Fibroblast of lung (primary cell): Measurements from ENCODE around the gene INO80C. TPM values are rescaled to one million over a fixed set of nuclear protein-coding genes. Genes with fewer than 3 reads are reported as not detected.

Source experiments
- DNase-seq, 2 donors: peaks; one replicate each; pipeline versions ENCODE4 v3.0.0 to v3.0.0-alpha.2; 2010; ENCODE audit warnings: low read depth in 2 of 2
- H2AFZ ChIP-seq: 2 replicates; pipeline ENCODE4 v1.5.1; 2012; ENCODE audit warnings: low read length, control low read depth, inconsistent platforms
- H3K27ac ChIP-seq: 2 replicates; pipeline ENCODE4 v1.5.1; 2011; ENCODE audit warnings: low read length, control low read depth; ENCODE audit not compliant: insufficient read depth
- H3K27me3 ChIP-seq: 2 replicates; pipeline ENCODE4 v1.5.1; 2011; ENCODE audit warnings: mild to moderate bottlenecking, low read length; ENCODE audit not compliant: control insufficient read depth, insufficient read depth
- H3K36me3 ChIP-seq: 2 replicates; pipeline ENCODE4 v1.5.1; 2011; ENCODE audit warnings: low read length; ENCODE audit not compliant: control insufficient read depth, insufficient read depth
- H3K4me1 ChIP-seq: 2 replicates; pipeline ENCODE4 v1.5.1; 2011; ENCODE audit warnings: low read length; ENCODE audit not compliant: control insufficient read depth, insufficient read depth; ENCODE audit errors: extremely low read depth
- H3K4me2 ChIP-seq: 2 replicates; pipeline ENCODE4 v1.5.1; 2011; ENCODE audit warnings: low read length, control low read depth; ENCODE audit not compliant: insufficient read depth; ENCODE audit errors: extremely low read depth
- H3K4me3 ChIP-seq, 4 experiments: fragments of 200-600 bp in 1 of 4; sonication (generic) in 1 of 4; replicated peaks in 1 of 4; 2 replicates each; pipeline ENCODE4 v1.5.1; 2011 to 2016; ENCODE audit warnings: low read length in 4 of 4, low read depth in 3 of 4, mild to moderate bottlenecking in 3 of 4, control low read depth in 2 of 4, inconsistent platforms in 1 of 4, mixed read lengths in 1 of 4; ENCODE audit not compliant: insufficient read depth in 1 of 4; ENCODE audit errors: control extremely low read depth in 1 of 4
- H3K79me2 ChIP-seq: 2 replicates; pipeline ENCODE4 v1.5.1; 2012; ENCODE audit warnings: mild to moderate bottlenecking, low read length, inconsistent platforms; ENCODE audit not compliant: control insufficient read depth, insufficient read depth
- H3K9ac ChIP-seq: 2 replicates; pipeline ENCODE4 v1.5.1; 2011; ENCODE audit warnings: mild to moderate bottlenecking, low read length, control low read depth; ENCODE audit not compliant: insufficient read depth
- H3K9me3 ChIP-seq: 2 replicates; pipeline ENCODE4 v1.5.1; 2012; ENCODE audit warnings: low read depth, low read length; ENCODE audit not compliant: control insufficient read depth, insufficient read depth
- H4K20me1 ChIP-seq: 2 replicates; pipeline ENCODE4 v1.5.1; 2011; ENCODE audit warnings: low read length; ENCODE audit not compliant: control insufficient read depth, insufficient read depth; ENCODE audit errors: extremely low read depth
- CTCF ChIP-seq, 2 donors: IDR thresholded peaks in 1 of 2; conservative IDR thresholded peaks in 1 of 2; 1 replicate in 1 of 2; 2 replicates in 1 of 2; pipeline ENCODE4 v1.5.1; 2011 to 2012; ENCODE audit warnings: low read length in 2 of 2, control low read depth in 1 of 2, inconsistent platforms in 1 of 2, low read depth in 1 of 2, mild to moderate bottlenecking in 1 of 2
- EZH2 ChIP-seq: IDR thresholded peaks from 2 replicates; pipeline ENCODE4 v1.5.1; 2012; ENCODE audit warnings: low read length, control low read depth, mild to moderate bottlenecking; ENCODE audit errors: missing control alignments
- polyA plus RNA-seq, 2 donors: library from polyadenylated mRNA; depleted of rRNA in 1 of 2; stranded (reverse) in 1 of 2; unstranded in 1 of 2; fragments of >200 nt; gene quantifications; 2 replicates each; pipeline ENCODE4 v1.2.1, GENCODE V29; 2011 to 2012; ENCODE audit warnings: missing spikeins in 1 of 2
- total RNA-seq: library from RNA; depleted of rRNA; stranded (reverse); fragments of >200 nt; gene quantifications from 2 replicates; pipeline ENCODE4 v1.2.1, GENCODE V29; 2014

Gene INO80C
- total and polyA plus RNA-seq, 2 donors (not counting 1 experiment from before 2014, with no cell fraction given): 3.1 to 9.4 TPM

- no peak overlapping the region for H2AFZ ChIP-seq
- no peaks in the 10 kb centered on the region for H3K9me3 ChIP-seq
- H3K9ac ChIP-seq: no peak overlapping the region
- no peaks in the 10 kb centered on the region for H3K27me3 ChIP-seq
- H4K20me1 ChIP-seq: no peaks in the 10 kb centered on the region
- H3K36me3 ChIP-seq: no peaks in the 10 kb centered on the region
- TF ChIP-seq CTCF (conservative IDR thresholded peaks at IDR 0.05 in 1 of 2, IDR thresholded peaks at IDR 0.05 in 1 of 2; ENCODE audit: low read depth in 1 of 2, low read length in 2 of 2) (no peak), EZH2 (no peak)
- no peak overlapping the region for H3K4me3 ChIP-seq
- no peaks in the 10 kb centered on the region for H3K79me2 ChIP-seq
- H3K4me1 ChIP-seq: no peaks in the 10 kb centered on the region
- no peak overlapping the region for H3K27ac ChIP-seq
- no peak overlapping the region for H3K4me2 ChIP-seq
- no peak for DNase-seq
These were observed 53.9 kb downstream of the INO80C start for GRCh38 chr18:35443847-35444246.

DNA sequence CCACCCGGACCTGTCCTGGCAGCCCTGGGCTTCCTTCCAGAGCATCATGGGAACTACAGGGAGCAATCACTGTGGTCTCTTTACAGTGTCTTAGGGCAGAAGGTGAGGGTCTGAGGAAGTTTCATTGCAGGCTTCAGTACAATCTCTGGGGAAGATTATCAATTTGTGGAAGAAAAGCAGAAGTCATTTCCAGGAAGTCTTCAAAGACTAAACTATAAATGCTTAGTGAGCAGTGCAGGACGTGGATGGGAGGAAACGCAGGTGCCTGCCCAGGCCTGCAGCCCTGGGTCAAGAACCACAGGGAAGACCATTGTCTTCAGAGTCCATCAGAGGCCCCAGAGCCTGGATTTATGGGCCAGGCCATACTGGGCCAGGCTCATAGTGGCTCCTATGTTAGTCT is 54.3 kb downstream of the INO80C start:
- Histone ChIP-seq H3K4me1 (no peaks in the 10 kb centered on the region), H4K20me1 (no peaks in the 10 kb centered on the region), H3K79me2 (no peaks in the 10 kb centered on the region), H3K4me2 (no peak overlapping the region), H3K4me3 (no peak overlapping the region), H3K36me3 (no peaks in the 10 kb centered on the region), H3K9me3 (no peaks in the 10 kb centered on the region), H3K27me3 (no peaks in the 10 kb centered on the region), H3K27ac (no peak overlapping the region), H2AFZ (no peak overlapping the region), H3K9ac (no peak overlapping the region)
- DNase-seq: no peak
- TF ChIP-seq EZH2 (no peak), CTCF (conservative IDR thresholded peaks at IDR 0.05 in 1 of 2, IDR thresholded peaks at IDR 0.05 in 1 of 2; ENCODE audit: low read depth in 1 of 2, low read length in 2 of 2) (no peak)

DNA sequence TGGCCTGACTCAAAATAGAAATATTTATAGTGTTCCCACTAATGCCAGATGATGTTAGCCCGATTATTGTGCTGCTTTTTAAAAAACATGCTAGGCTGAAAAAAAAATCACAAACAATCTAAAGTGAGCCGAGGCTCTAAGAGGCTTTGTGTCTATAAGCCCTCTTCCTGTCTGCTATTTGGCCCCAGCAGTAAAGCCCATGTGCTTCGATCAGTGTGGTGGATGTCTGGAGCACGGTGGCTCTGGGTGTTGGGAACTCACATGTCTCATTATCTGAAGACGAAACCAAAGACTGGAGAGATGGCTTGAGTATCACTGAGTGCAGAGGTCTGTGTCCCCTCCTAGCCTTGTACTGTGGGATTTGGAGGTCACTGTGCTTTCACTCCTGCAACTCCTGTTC is 55.1 kb downstream of the INO80C start:
- DNase-seq: no peak

More for the DNA sequence above, 55.1 kb downstream of the INO80C start:
- Histone ChIP-seq H3K79me2 (no peaks in the 10 kb centered on the region), H3K9ac (no peak overlapping the region), H3K9me3 (no peaks in the 10 kb centered on the region), H3K4me1 (no peaks in the 10 kb centered on the region), H3K36me3 (no peaks in the 10 kb centered on the region), H3K27me3 (no peaks in the 10 kb centered on the region), H3K4me3 (no peak overlapping the region), H4K20me1 (no peaks in the 10 kb centered on the region), H3K4me2 (no peak overlapping the region), H3K27ac (no peak overlapping the region), H2AFZ (no peak overlapping the region)
- TF ChIP-seq CTCF (conservative IDR thresholded peaks at IDR 0.05 in 1 of 2, IDR thresholded peaks at IDR 0.05 in 1 of 2; ENCODE audit: low read depth in 1 of 2, low read length in 2 of 2) (no peak), EZH2 (no peak)
